ENCODE data around the gene ALKBH8.

Gene ALKBH8

GRCh38 chr11:107490836-107491235, 74.7 kb downstream of the ALKBH8 start:
- no peak for TF ChIP-seq CTCF (IDR thresholded peaks at IDR 0.05)

GRCh38 chr11:107482234-107482633, 83.3 kb downstream of the ALKBH8 start:
- TF ChIP-seq CTCF (IDR thresholded peaks at IDR 0.05): no peak

GRCh38 chr11:107478922-107479321, 86.6 kb downstream of the ALKBH8 start:
- no peak for TF ChIP-seq CTCF (IDR thresholded peaks at IDR 0.05)

GRCh38 chr11:107477820-107478219, 87.7 kb downstream of the ALKBH8 start:
- TF ChIP-seq CTCF (IDR thresholded peaks at IDR 0.05): no peak

GRCh38 chr11:107473792-107474191, 91.7 kb downstream of the ALKBH8 start:
- no peak for TF ChIP-seq CTCF (IDR thresholded peaks at IDR 0.05)

- TF ChIP-seq CTCF (IDR thresholded peaks at IDR 0.05): no peak
These were observed 92.6 kb downstream of the ALKBH8 start for GRCh38 chr11:107472966-107473365.

- TF ChIP-seq CTCF (IDR thresholded peaks at IDR 0.05): no peak
These were observed 96.9 kb downstream of the ALKBH8 start for GRCh38 chr11:107468596-107468995.

GRCh38 chr11:107467696-107468095, 97.8 kb downstream of the ALKBH8 start:
- TF ChIP-seq CTCF (IDR thresholded peaks at IDR 0.05): no peak

Data from LNCAP (cell line).